ENCODE results near the gene MPDZ.

The MPDZ gene

GRCh38 chr9:13100914-13101572 lies 178.4 kb downstream of the MPDZ start:
- Histone ChIP-seq H3K4me1 (ENCODE audit: low read depth, poor library complexity, severe bottlenecking) (no peaks in the 10 kb centered on the region), H3K79me2 (ENCODE audit: insufficient read depth, low read depth) (no peaks in the 10 kb centered on the region), H3K27me3 (ENCODE audit: insufficient read depth, low read depth) (no peaks in the 10 kb centered on the region), H3K9ac (no peak overlapping the region), H3K4me3 (IDR thresholded peaks at IDR 0.05; ENCODE audit: insufficient read depth, low read depth, low read length) (no peak overlapping the region), H3K36me3 (ENCODE audit: insufficient read depth) (no peaks in the 10 kb centered on the region), H2AFZ (ENCODE audit: low read depth) (no peak overlapping the region), H3K4me2 (no peak overlapping the region), H3K27ac (no peak overlapping the region), H4K20me1 (ENCODE audit: insufficient read depth) (no peaks in the 10 kb centered on the region)
- TF ChIP-seq CTCF (conservative IDR thresholded peaks at IDR 0.05; ENCODE audit: low read depth, low read length) = no peak

GRCh38 chr9:13095056-13095455 lies 184.4 kb downstream of the MPDZ start:
- no peaks in the 10 kb centered on the region for H3K4me1 ChIP-seq (ENCODE audit: low read depth, poor library complexity, severe bottlenecking)
- H4K20me1 ChIP-seq (ENCODE audit: insufficient read depth) = no peaks in the 10 kb centered on the region
- H3K4me2 ChIP-seq = no peak overlapping the region
- H3K36me3 ChIP-seq (ENCODE audit: insufficient read depth) = no peaks in the 10 kb centered on the region
- no peak overlapping the region for H3K4me3 ChIP-seq (IDR thresholded peaks at IDR 0.05; ENCODE audit: insufficient read depth, low read depth, low read length)
- no peak overlapping the region for H3K9ac ChIP-seq
- H3K27me3 ChIP-seq (ENCODE audit: insufficient read depth, low read depth) = no peaks in the 10 kb centered on the region
- H3K27ac ChIP-seq = no peak overlapping the region
- no peak for TF ChIP-seq CTCF (conservative IDR thresholded peaks at IDR 0.05; ENCODE audit: low read depth, low read length)
- H2AFZ ChIP-seq (ENCODE audit: low read depth) = no peak overlapping the region
- no peaks in the 10 kb centered on the region for H3K79me2 ChIP-seq (ENCODE audit: insufficient read depth, low read depth)

- no peaks in the 10 kb centered on the region for H4K20me1 ChIP-seq (ENCODE audit: insufficient read depth)
- no peak overlapping the region for H3K4me2 ChIP-seq
- H3K9ac ChIP-seq = no peak overlapping the region
- no peaks in the 10 kb centered on the region for H3K36me3 ChIP-seq (ENCODE audit: insufficient read depth)
- no peaks in the 10 kb centered on the region for H3K27me3 ChIP-seq (ENCODE audit: insufficient read depth, low read depth)
- H2AFZ ChIP-seq (ENCODE audit: low read depth) = no peak overlapping the region
- H3K4me1 ChIP-seq (ENCODE audit: low read depth, poor library complexity, severe bottlenecking) = no peaks in the 10 kb centered on the region
- H3K4me3 ChIP-seq (IDR thresholded peaks at IDR 0.05; ENCODE audit: insufficient read depth, low read depth, low read length) = no peak overlapping the region
- no peak overlapping the region for H3K27ac ChIP-seq
- H3K79me2 ChIP-seq (ENCODE audit: insufficient read depth, low read depth) = no peaks in the 10 kb centered on the region
- TF ChIP-seq CTCF (conservative IDR thresholded peaks at IDR 0.05; ENCODE audit: low read depth, low read length) = no peak
Measured at GRCh38 chr9:13090628-13091027, 188.9 kb downstream of the MPDZ start.

GRCh38 chr9:13089666-13090065 lies 189.8 kb downstream of the MPDZ start:
- Histone ChIP-seq H3K4me2 (no peak overlapping the region), H3K9ac (no peak overlapping the region), H3K27me3 (ENCODE audit: insufficient read depth, low read depth) (no peaks in the 10 kb centered on the region), H3K79me2 (ENCODE audit: insufficient read depth, low read depth) (no peaks in the 10 kb centered on the region), H3K27ac (no peak overlapping the region), H3K4me1 (ENCODE audit: low read depth, poor library complexity, severe bottlenecking) (no peaks in the 10 kb centered on the region), H3K4me3 (IDR thresholded peaks at IDR 0.05; ENCODE audit: insufficient read depth, low read depth, low read length) (no peak overlapping the region), H4K20me1 (ENCODE audit: insufficient read depth) (no peaks in the 10 kb centered on the region), H2AFZ (ENCODE audit: low read depth) (no peak overlapping the region), H3K36me3 (ENCODE audit: insufficient read depth) (no peaks in the 10 kb centered on the region)
- TF ChIP-seq CTCF (conservative IDR thresholded peaks at IDR 0.05; ENCODE audit: low read depth, low read length) = no peak
